ENCODE results near the gene XPO5. TPM values are rescaled to one million over a fixed set of nuclear protein-coding genes. Genes with fewer than 3 reads are reported as not detected.

XPO5 gene
- total RNA-seq, 4 donors from 2014 or later, result 14.5 to 36.5 (median 16.0) TPM

DNA sequence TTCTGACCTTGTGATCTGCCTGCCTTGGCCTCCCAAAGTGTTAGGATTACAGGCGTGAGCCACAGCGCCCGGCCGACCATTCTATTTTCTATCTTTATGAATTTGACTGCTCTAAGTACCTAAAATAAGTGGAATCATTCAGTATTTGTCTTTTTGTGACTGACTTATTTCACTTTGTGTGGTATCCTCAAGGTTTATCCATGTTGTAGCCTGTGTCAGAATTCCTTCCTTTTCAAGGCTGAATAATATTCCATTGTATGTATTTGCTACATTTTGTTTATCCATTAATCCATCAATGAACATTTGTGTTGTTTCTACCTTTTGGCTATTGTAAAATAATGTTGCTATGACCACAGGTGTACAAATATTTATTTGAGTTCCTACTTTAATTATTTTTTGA, 103.3 kb downstream of the XPO5 start:
- TF ChIP-seq, protein P1, sequence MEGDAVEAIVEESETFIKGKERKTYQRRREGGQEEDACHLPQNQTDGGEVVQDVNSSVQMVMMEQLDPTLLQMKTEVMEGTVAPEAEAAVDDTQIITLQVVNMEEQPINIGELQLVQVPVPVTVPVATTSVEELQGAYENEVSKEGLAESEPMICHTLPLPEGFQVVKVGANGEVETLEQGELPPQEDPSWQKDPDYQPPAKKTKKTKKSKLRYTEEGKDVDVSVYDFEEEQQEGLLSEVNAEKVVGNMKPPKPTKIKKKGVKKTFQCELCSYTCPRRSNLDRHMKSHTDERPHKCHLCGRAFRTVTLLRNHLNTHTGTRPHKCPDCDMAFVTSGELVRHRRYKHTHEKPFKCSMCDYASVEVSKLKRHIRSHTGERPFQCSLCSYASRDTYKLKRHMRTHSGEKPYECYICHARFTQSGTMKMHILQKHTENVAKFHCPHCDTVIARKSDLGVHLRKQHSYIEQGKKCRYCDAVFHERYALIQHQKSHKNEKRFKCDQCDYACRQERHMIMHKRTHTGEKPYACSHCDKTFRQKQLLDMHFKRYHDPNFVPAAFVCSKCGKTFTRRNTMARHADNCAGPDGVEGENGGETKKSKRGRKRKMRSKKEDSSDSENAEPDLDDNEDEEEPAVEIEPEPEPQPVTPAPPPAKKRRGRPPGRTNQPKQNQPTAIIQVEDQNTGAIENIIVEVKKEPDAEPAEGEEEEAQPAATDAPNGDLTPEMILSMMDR (IDR thresholded peaks at IDR 0.05; ENCODE audit: low read depth), result no peak

Small RNAs within 50 kb of the gene (small RNA-seq; reads per million reads assigned to genes)
- gene RF00426 (not detected), gene RNU6-1113P (not detected)

Other genes starting within 250 kb of the XPO5 start
- gene ZNF318, start 206.4 kb downstream of the XPO5 start, total RNA-seq, result 10 to 100 TPM; 16.1 to 18.9 (median 17.9) TPM
- 10 to 100 TPM in 2 of 4 donors, 1 to 10 TPM in 2; 7.0 to 12.9 (median 9.7) TPM for gene ABCC10, start 148.5 kb downstream of the XPO5 start, total RNA-seq
- not detected for gene DLK2, start 120.5 kb downstream of the XPO5 start, total RNA-seq
- 10 to 100 TPM; 13.4 to 29.6 (median 16.3) TPM for gene TJAP1, start 98.5 kb downstream of the XPO5 start, total RNA-seq
- gene LRRC73, start 65.7 kb downstream of the XPO5 start, total RNA-seq, result under 1 TPM in 2 of 4 donors, not detected in 2; 0.33 to 0.57 TPM
- 100 to 1,000 TPM in 1 of 4 donors, 10 to 100 TPM in 3; 64.1 to 135 (median 83.7) TPM for gene YIPF3, start 59.1 kb downstream of the XPO5 start, total RNA-seq
- gene POLR1C, start 58.9 kb downstream of the XPO5 start, total RNA-seq, result 10 to 100 TPM; 12.4 to 19.6 (median 14.6) TPM
- 10 to 100 TPM in 1 of 4 donors, 1 to 10 TPM in 3; 4.6 to 16.3 (median 7.4) TPM for gene POLH, start 147 bp upstream of the XPO5 start, total RNA-seq
- 10 to 100 TPM; 36.4 to 54.6 (median 46.0) TPM for gene GTPBP2, start 53.2 kb upstream of the XPO5 start, total RNA-seq
- 10 to 100 TPM; 15.6 to 37.2 (median 26.6) TPM for gene MAD2L1BP, start 59.8 kb upstream of the XPO5 start, total RNA-seq
- gene RSPH9, start 69.0 kb upstream of the XPO5 start, total RNA-seq, result under 1 TPM in 2 of 4 donors, not detected in 2; 0.19 to 0.49 TPM
- 10 to 100 TPM; 28.5 to 31.3 (median 30.4) TPM for gene MRPS18A, start 111.8 kb upstream of the XPO5 start, total RNA-seq
- 100 to 1,000 TPM; 195 to 909 (median 398) TPM for gene VEGFA, start 194.2 kb upstream of the XPO5 start, total RNA-seq